Activated naive CD8-positive, alpha-beta T cell treated with anti-CD3 and anti-CD28 coated beads, Interleukin-2, amount 50 U/mL, for 16 hours (primary cell): ENCODE results near the gene PKN1.

ENCODE experiments used
- DNase-seq: peaks from one replicate; pipeline ENCODE4 v3.0.0-alpha.2; 2020; ENCODE audit warnings: low read depth, low spot score

Gene PKN1

DNA sequence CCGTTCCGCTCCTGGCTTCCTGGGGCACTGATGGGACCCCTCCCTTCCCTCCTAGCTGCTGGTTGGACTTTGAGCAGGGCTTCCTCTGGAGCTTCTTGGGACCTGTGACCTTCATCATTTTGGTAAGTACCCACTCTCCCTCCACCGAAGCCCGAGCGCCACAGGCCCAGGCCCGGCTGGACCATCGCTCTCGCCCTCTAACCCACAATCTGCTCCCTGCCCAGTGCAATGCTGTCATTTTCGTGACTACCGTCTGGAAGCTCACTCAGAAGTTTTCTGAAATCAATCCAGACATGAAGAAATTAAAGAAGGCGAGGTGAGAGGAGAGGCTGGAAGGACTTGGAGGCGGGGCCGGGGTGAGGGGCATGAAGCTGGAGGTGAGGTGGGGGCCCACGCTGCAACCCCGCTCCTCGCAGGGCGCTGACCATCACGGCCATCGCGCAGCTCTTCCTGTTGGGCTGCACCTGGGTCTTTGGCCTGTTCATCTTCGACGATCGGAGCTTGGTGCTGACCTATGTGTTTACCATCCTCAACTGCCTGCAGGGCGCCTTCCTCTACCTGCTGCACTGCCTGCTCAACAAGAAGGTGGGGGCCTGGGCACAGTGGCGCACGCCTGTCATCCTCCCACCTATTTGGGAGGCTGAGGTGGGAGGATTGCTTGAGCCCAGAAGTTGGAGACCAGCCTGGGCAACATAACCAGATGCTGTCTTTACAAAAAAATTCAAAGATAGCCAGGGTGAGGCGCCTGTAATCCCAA is 26.3 kb upstream of the PKN1 start:
- no peak for DNase-seq

DNA sequence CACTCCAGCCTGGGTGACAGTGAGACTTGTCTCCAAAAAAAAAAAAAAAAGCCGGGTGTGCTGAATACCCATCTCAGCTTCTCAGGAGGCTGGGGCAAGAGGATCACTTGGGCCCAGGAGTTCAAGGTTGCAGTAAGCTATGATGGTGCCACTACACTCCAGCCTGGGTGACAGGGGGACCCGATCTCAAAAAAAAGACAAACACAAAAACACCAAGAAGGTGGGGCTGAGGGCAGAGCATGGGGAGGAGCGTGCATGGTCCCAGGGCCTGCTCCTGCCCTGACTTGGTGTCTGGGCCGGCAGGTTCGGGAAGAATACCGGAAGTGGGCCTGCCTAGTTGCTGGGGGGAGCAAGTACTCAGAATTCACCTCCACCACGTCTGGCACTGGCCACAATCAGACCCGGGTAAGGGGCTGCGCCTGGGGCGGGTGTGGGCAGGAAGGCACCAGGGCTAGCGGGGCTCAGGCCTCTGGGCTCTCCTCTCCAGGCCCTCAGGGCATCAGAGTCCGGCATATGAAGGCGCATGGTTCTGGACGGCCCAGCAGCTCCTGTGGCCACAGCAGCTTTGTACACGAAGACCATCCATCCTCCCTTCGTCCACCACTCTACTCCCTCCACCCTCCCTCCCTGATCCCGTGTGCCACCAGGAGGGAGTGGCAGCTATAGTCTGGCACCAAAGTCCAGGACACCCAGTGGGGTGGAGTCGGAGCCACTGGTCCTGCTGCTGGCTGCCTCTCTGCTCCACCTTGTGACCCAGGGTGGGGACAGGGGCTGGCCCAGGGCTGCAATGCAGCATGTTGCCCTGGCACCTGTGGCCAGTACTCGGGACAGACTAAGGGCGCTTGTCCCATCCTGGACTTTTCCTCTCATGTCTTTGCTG is 25.3 kb upstream of the PKN1 start:
- DNase-seq: no peak

DNA sequence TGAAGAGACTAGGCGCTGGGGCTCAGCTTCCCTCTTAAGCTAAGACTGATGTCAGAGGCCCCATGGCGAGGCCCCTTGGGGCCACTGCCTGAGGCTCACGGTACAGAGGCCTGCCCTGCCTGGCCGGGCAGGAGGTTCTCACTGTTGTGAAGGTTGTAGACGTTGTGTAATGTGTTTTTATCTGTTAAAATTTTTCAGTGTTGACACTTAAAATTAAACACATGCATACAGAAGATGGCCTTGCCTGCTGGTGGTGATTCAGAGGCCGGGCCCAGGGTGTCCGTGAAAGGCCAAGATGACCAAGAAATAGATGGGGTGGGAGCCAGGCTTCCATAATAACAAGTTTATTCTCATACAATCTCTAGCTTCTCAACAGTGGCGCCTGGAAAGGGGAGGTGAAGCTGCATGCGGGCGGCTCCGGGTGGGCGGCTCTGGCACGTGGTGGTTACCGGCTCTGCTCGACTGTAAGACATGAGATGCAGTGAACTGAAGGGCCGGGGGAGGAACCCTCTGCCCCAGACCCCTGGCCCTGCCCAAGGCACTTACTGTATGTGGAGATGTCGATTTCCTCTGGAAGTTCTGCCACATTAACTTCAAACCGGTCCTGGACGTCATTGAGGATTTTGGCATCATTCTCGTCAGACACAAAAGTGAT is 24.5 kb upstream of the PKN1 start:
- no peak for DNase-seq

GRCh38 chr19:14409146-14410023 is 23.7 kb upstream of the PKN1 start:
- no peak for DNase-seq

GRCh38 chr19:14410091-14411051 is 22.7 kb upstream of the PKN1 start:
- DNase-seq: no peak

DNA sequence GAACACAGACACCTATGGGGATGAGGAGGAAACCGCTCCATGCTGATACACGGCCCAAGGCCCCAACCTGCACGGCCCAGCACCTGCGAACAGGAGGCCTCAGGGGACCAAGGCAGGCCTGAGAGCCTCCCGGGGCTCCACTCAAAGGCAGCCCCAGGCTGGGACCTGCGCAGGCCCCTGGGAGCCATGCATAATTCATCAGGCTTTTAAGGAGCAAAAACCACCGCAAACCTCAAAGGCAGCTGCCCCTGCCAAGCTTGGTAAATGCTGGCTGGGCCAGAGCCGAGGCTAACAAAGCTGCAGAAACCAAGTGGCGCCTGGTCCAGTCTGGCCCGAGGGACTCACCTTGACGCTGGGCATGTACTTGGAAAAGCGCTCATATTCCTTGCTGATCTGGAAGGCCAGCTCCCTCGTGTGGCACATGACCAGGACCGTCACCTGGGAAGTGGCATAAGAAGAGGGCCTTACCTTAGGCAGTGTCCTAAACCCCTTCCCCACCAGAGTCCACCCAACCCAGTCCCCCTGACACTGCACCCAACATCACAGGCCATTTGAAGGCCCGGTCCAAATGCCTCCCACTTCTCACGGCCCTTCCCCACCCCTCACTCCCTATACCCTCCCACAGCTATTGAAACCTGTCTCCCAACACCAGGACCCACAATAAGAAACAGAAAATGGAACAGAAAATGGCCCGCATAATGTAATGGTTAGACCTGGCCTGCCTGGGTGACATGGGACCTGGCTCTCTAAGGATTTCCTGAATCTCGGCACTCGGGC is 21.8 kb upstream of the PKN1 start:
- no peak for DNase-seq

DNA sequence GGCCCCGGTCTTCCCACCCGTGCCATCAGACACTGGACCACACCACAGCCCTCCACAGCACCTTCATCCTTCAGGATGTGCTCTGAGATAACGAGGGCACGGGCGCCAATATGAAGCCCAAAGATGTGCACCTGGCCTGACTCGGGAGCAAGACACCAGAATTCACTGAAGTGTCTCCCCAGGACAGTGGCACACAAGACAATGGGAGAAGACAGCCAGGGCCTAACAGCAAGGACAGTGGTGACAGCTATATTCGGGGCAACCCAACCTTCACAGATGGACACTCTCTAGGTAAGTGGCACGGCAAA is 21.2 kb upstream of the PKN1 start:
- DNase-seq: no peak

DNA sequence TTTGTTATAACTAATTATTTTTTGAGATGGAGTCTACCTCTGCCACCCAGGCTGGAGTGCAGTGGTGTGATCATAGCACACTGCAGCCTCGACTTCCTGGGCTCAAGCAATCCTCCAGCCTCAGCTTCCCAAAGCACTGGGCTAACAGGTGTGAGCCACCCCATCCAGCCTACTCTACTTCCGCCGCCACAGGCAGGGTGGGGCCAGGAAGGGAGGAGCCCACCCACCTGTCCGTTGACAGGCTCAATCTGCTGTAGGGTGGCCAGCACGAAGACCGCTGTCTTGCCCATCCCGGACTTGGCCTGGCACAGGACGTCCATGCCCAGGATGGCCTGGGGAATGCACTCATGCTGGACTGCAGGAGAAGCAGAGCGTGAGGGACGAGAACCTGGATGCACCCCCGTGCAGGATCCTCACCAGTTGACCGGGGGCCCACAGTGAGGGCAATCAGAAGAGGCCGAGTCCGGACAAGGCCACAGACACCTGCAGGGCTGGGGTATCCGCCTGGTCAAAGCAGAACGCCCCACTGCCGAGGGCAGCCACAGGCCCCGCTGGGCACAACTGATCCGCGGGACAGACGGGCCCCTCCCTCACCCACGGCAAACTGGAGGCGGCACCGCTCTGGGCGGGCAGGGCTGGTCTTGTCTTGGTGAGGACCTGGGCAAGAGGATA is 20.6 kb upstream of the PKN1 start:
- DNase-seq: no peak

GRCh38 chr19:14412996-14413692 is 20.0 kb upstream of the PKN1 start:
- no peak for DNase-seq

DNA sequence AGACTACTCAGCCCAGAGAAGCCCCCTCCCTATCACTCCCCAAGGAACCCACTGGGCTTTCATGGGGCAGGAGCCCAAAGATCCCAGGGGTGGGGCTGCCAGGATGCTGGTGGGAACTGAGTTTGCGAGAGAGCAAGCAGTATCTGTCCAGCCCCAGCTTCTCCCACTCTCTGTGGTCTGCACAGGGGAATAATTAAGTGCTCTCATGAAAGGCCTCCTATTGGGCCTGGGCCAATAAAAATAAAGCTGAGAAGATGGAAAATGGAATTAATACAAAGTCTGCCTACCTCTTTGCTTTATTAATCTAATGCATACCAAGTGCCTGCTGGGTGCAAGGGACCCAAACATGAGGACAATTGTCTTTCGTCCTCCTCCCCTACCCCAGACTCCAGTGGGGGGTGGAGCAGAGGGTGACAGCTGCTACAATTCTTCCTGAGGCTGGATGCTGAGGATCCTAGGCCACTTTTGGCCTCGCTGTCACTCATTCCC is 19.4 kb upstream of the PKN1 start:
- no peak for DNase-seq

- no peak for DNase-seq
Observed at GRCh38 chr19:14414926-14415690, 18.0 kb upstream of the PKN1 start.

GRCh38 chr19:14416817-14417231 is 16.3 kb upstream of the PKN1 start:
- DNase-seq: no peak

DNA sequence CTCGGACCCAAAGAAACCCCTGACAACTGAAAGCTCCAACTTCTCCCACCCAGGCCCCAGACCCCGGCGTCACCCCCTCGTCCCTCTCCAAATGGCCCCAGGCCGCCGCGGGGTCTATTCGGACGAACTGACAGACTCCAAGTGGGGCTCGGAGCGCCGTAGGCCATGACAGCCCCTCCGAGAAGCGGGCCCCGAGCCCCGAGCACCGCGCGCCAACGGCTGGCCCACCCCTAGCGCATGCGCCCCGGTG is 14.3 kb upstream of the PKN1 start:
- peak; percentile 67 for DNase-seq

GRCh38 chr19:14419106-14419813 is 13.8 kb upstream of the PKN1 start, which contains the start of gene DDX39A:
DDX39A (minus strand) TSS chr19:14419341; CDS start chr19:14413220, 6,121 bp downstream.
- DNase-seq: peak; percentile 96

DNA sequence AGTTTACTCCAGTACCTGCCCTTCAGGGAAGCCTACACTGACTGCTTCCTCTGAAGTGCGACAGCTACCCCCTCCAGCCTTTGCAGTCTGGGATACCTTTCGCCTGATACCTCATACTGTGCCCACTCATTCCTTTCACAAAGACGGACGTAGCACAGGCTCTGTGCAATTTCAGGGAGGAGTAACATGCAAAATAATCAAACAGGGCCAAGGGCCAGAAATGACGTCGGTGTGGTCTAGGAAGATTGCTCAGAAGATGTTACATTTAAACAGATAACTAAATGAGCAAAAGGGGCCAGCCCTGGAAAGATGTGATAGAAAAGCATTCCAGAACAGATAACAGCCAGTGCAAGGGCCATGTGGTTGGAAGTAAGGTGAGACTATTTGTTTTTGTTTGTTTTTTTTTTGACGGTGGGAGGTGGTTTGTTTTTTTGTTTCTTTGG is 7.4 kb upstream of the PKN1 start:
- DNase-seq: no peak

- DNase-seq: no peak
Observed at GRCh38 chr19:14427461-14427860, 5.6 kb upstream of the PKN1 start.

- no peak for DNase-seq
Observed at GRCh38 chr19:14428882-14429416, 4.2 kb upstream of the PKN1 start.
